Body of pancreas (tissue), 4 donors: Measurements from ENCODE around the gene LYST.

ENCODE experiments used
- POLR2A ChIP-seq, 3 donors: fragments of 450-650 bp; IDR thresholded peaks; one replicate each; pipeline ENCODE4 v1.6.1; 2016; ENCODE audit warnings: antibody characterized with exemption in 3 of 3, mild to moderate bottlenecking in 2 of 3
- TF ChIP-seq, protein P1 (sequence below), 7 experiments: fragments of 450-650 bp in 4 of 7; fragments of 200-600 bp in 3 of 7; sonication (generic) in 3 of 7; IDR thresholded peaks; one replicate each; pipeline ENCODE4 v1.5.1; 2016 to 2019; ENCODE audit warnings: antibody characterized with exemption in 7 of 7

DNA sequence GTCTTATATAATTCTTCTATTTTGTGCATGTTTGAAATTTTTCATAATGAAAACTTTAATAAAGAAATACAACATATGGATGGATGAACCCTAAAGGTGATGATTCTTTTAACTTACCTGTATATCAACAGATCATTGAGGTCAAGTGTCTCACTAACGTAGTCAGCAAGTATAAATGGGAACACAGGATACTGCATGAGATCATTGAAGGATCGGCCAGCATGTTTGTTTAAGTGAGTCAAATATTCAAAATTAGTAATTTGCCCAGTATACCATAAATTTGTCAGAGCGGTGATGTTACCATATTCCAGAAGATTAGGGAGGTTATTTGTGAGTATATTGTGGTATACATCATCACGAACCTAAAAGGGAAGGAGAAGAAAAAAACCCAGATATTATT is 146.2 kb downstream of the LYST start:
- TF ChIP-seq, protein P1, sequence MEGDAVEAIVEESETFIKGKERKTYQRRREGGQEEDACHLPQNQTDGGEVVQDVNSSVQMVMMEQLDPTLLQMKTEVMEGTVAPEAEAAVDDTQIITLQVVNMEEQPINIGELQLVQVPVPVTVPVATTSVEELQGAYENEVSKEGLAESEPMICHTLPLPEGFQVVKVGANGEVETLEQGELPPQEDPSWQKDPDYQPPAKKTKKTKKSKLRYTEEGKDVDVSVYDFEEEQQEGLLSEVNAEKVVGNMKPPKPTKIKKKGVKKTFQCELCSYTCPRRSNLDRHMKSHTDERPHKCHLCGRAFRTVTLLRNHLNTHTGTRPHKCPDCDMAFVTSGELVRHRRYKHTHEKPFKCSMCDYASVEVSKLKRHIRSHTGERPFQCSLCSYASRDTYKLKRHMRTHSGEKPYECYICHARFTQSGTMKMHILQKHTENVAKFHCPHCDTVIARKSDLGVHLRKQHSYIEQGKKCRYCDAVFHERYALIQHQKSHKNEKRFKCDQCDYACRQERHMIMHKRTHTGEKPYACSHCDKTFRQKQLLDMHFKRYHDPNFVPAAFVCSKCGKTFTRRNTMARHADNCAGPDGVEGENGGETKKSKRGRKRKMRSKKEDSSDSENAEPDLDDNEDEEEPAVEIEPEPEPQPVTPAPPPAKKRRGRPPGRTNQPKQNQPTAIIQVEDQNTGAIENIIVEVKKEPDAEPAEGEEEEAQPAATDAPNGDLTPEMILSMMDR (IDR thresholded peaks at IDR 0.05): no peak
- no peak for TF ChIP-seq POLR2A (IDR thresholded peaks at IDR 0.05)
